ENCODE measurements around the gene TSC2. TPM values are rescaled to one million over a fixed set of nuclear protein-coding genes. Genes with fewer than 3 reads are reported as not detected.

The TSC2 gene
- total and polyA plus RNA-seq, 2 of the 13 experiments (the other 11 are each of a cell fraction or from before 2014, with no cell fraction given), result 19.6 to 40.4 TPM

DNA sequence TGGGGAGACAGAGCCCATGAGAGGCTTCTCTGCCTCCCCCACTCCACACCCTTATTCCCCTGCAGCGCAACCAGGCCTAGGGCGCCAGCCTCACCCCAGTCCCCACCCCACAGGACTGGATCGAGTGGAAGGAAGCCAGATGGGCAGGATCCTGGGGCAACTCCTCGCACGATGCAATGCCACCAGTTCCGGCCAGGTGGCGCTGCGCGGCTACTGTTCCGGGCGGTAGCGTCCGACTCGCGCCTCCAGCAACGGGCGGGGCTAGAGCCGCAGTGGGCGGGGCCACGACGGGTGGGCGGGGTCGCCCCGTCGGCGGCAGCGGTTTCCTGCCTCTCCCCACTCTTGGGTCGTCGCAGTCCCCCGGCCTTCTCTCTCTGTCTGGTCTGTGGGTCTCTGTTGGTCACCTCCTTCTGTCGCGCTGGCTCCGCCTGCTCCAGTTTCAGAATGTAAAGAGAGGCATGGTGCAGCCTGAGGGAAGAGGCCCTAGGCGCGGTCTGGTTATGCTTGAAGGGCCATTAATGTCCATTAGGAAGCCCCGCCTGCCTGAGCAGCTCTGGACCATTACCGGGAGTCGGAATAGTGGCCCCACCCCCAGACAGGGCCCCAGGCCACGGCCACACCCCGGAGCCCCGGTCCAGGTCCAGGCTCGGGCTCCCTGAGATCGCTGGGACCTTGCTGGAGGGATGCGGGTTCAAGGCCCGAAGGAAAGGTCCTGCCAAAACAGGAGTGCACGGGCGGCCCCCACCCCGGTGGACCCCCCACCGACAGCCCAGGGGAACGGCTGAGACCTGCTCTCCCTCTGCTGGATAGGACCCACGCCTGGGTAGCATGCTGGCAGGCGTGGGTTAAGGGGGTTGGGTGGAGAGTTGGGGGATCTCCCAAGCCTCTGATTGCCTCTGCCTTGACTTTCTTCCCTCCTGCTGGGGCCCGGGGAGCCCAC lies 24.4 kb upstream of the TSC2 start (continued):
- TF ChIP-seq LBX2 (CRISPR knock-in tag; IDR thresholded peaks at IDR 0.05; ENCODE audit: borderline replicate concordance) (0 out of 2 replicates have a peak, but pooled peaks have one; percentile 24), SALL1 (CRISPR knock-in tag; IDR thresholded peaks at IDR 0.05) (peak; percentile 55), KDM1A (CRISPR knock-in tag; IDR thresholded peaks at IDR 0.05) (no peak), PLSCR1 (CRISPR knock-in tag; IDR thresholded peaks at IDR 0.05; ENCODE audit: borderline replicate concordance) (no peak), KDM5A (IDR thresholded peaks at IDR 0.05; ENCODE audit: borderline replicate concordance, low read length) (0 out of 2 replicates have a peak, but pooled peaks have one; percentile 40), ZNF446 (CRISPR knock-in tag; IDR thresholded peaks at IDR 0.05) (peak; percentile 62; the same call in 1 of the 2 replicates), ZMYM2 (CRISPR knock-in tag; IDR thresholded peaks at IDR 0.05) (no peak), ZNF777 (CRISPR knock-in tag; IDR thresholded peaks at IDR 0.05) (peak; percentile 84), JUND (CRISPR knock-in tag; IDR thresholded peaks at IDR 0.05) (no peak), TAF1 (CRISPR knock-in tag; IDR thresholded peaks at IDR 0.05) (peak; percentile 62), NFYB (CRISPR knock-in tag; IDR thresholded peaks at IDR 0.05) (peak; percentile 30; the same call in 1 of the 2 replicates), ZNF816 (CRISPR knock-in tag; IDR thresholded peaks at IDR 0.05; ENCODE audit: borderline replicate concordance) (no peak), ZFP41 (CRISPR knock-in tag; IDR thresholded peaks at IDR 0.05; ENCODE audit: borderline replicate concordance) (no peak), ZNF761 (CRISPR knock-in tag; conservative IDR thresholded peaks at IDR 0.05) (peak; percentile 60; the same call in 1 of the 2 replicates), ZBTB20 (CRISPR knock-in tag; IDR thresholded peaks at IDR 0.05; ENCODE audit: borderline replicate concordance, low read depth) (no peak), KLF11 (CRISPR knock-in tag; IDR thresholded peaks at IDR 0.05) (no peak), PHF5A (CRISPR knock-in tag; IDR thresholded peaks at IDR 0.05; ENCODE audit: low read depth, unreplicated experiment) (no peak)
- TF ChIP-seq, protein P1, sequence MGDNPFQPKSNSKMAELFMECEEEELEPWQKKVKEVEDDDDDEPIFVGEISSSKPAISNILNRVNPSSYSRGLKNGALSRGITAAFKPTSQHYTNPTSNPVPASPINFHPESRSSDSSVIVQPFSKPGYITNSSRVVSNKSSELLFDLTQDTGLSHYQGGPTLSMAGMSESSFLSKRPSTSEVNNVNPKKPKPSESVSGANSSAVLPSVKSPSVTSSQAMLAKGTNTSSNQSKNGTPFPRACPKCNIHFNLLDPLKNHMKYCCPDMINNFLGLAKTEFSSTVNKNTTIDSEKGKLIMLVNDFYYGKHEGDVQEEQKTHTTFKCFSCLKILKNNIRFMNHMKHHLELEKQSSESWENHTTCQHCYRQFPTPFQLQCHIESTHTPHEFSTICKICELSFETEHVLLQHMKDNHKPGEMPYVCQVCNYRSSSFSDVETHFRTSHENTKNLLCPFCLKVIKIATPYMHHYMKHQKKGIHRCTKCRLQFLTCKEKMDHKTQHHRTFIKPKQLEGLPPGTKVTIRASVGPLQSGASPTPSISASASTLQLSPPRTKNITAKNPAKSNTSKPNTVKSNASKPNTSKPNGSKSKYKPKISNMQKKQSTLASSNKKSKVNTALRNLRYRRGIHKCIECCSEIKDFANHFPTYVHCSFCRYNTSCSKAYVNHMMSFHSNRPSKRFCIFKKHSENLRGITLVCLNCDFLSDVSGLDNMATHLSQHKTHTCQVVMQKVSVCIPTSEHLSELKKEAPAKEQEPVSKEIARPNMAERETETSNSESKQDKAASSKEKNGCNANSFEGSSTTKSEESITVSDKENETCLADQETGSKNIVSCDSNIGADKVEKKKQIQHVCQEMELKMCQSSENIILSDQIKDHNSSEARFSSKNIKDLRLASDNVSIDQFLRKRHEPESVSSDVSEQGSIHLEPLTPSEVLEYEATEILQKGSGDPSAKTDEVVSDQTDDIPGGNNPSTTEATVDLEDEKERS (CRISPR knock-in tag; IDR thresholded peaks at IDR 0.05), result peak; percentile 68; the same call in 1 of the 2 replicates
- TF ChIP-seq, protein P2, sequence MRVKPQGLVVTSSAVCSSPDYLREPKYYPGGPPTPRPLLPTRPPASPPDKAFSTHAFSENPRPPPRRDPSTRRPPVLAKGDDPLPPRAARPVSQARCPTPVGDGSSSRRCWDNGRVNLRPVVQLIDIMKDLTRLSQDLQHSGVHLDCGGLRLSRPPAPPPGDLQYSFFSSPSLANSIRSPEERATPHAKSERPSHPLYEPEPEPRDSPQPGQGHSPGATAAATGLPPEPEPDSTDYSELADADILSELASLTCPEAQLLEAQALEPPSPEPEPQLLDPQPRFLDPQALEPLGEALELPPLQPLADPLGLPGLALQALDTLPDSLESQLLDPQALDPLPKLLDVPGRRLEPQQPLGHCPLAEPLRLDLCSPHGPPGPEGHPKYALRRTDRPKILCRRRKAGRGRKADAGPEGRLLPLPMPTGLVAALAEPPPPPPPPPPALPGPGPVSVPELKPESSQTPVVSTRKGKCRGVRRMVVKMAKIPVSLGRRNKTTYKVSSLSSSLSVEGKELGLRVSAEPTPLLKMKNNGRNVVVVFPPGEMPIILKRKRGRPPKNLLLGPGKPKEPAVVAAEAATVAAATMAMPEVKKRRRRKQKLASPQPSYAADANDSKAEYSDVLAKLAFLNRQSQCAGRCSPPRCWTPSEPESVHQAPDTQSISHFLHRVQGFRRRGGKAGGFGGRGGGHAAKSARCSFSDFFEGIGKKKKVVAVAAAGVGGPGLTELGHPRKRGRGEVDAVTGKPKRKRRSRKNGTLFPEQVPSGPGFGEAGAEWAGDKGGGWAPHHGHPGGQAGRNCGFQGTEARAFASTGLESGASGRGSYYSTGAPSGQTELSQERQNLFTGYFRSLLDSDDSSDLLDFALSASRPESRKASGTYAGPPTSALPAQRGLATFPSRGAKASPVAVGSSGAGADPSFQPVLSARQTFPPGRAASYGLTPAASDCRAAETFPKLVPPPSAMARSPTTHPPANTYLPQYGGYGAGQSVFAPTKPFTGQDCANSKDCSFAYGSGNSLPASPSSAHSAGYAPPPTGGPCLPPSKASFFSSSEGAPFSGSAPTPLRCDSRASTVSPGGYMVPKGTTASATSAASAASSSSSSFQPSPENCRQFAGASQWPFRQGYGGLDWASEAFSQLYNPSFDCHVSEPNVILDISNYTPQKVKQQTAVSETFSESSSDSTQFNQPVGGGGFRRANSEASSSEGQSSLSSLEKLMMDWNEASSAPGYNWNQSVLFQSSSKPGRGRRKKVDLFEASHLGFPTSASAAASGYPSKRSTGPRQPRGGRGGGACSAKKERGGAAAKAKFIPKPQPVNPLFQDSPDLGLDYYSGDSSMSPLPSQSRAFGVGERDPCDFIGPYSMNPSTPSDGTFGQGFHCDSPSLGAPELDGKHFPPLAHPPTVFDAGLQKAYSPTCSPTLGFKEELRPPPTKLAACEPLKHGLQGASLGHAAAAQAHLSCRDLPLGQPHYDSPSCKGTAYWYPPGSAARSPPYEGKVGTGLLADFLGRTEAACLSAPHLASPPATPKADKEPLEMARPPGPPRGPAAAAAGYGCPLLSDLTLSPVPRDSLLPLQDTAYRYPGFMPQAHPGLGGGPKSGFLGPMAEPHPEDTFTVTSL (CRISPR knock-in tag; IDR thresholded peaks at IDR 0.05; ENCODE audit: borderline replicate concordance), result no peak
